BLaER1 (cell line): ENCODE data around the gene RCOR1.

Experiments
- H3K27ac ChIP-seq: shearing (Covaris generic); formaldehyde crosslinking; 2 replicates; pipeline ENCODE4 v1.8.1; 2022
- H3K27me3 ChIP-seq: shearing (Covaris generic); formaldehyde crosslinking; 2 replicates; pipeline ENCODE4 v1.8.1; 2022
- H3K36me3 ChIP-seq: shearing (Covaris generic); formaldehyde crosslinking; 2 replicates; pipeline ENCODE4 v1.8.1; 2022
- H3K4me1 ChIP-seq: shearing (Covaris generic); formaldehyde crosslinking; 2 replicates; pipeline ENCODE4 v1.8.1; 2022
- H3K4me2 ChIP-seq: shearing (Covaris generic); formaldehyde crosslinking; 2 replicates; pipeline ENCODE4 v1.8.1; 2022
- H3K4me3 ChIP-seq: shearing (Covaris generic); formaldehyde crosslinking; 2 replicates; pipeline ENCODE4 v1.8.1; 2022
- H3K9ac ChIP-seq: shearing (Covaris generic); formaldehyde crosslinking; 2 replicates; pipeline ENCODE4 v1.8.1; 2022
- H3K9me3 ChIP-seq: shearing (Covaris generic); formaldehyde crosslinking; 2 replicates; pipeline ENCODE4 v1.8.1; 2022
- H4K20me1 ChIP-seq: shearing (Covaris generic); formaldehyde crosslinking; 2 replicates; pipeline ENCODE4 v1.8.1; 2022
- Cebpa-rat ChIP-seq: shearing (Covaris generic); IDR thresholded peaks from 2 replicates; pipeline ENCODE4 v1.8.1; 2022

Gene RCOR1

GRCh38 chr14:102590667-102591099 is 1.8 kb upstream of the RCOR1 start:
- Histone ChIP-seq H4K20me1 (peaks cover 29% of the 10 kb centered on the region), H3K27ac (peak overlapping the region; percentile 99), H3K9me3 (no peaks in the 10 kb centered on the region), H3K9ac (peak overlapping the region; percentile 97), H3K36me3 (peaks cover 3% of the 10 kb centered on the region; the same call in 1 of the 2 replicates), H3K27me3 (no peaks in the 10 kb centered on the region), H3K4me1 (peaks cover 50% of the 10 kb centered on the region), H3K4me2 (peak overlapping the region; percentile 79), H3K4me3 (peak overlapping the region; percentile 76)
- TF ChIP-seq Cebpa-rat, result no peak

GRCh38 chr14:102591372-102591943 is 991 bp upstream of the RCOR1 start:
- H3K9ac ChIP-seq, result peak overlapping the region; percentile 97

GRCh38 chr14:102592763-102593060 is 263 bp downstream of the RCOR1 start:
- peak overlapping the region; percentile 82 for H3K4me2 ChIP-seq
- peaks cover 46% of the 10 kb centered on the region for H3K4me1 ChIP-seq
- peak overlapping the region; percentile 98 for H3K9ac ChIP-seq
- peaks cover 24% of the 10 kb centered on the region; the same call in 1 of the 2 replicates for H3K36me3 ChIP-seq
- no peaks in the 10 kb centered on the region for H3K9me3 ChIP-seq
- TF ChIP-seq Cebpa-rat, result no peak
- no peaks in the 10 kb centered on the region for H3K27me3 ChIP-seq
- H3K27ac ChIP-seq, result peak overlapping the region; percentile 96
- peak overlapping the region; percentile 99 for H3K4me3 ChIP-seq
- peaks cover 50% of the 10 kb centered on the region for H4K20me1 ChIP-seq

More at GRCh38 chr14:102591372-102591943, 991 bp upstream of the RCOR1 start:
- peak overlapping the region; percentile 76 for H3K4me3 ChIP-seq
- peak overlapping the region; percentile 99 for H3K27ac ChIP-seq
- H3K4me1 ChIP-seq, result peaks cover 50% of the 10 kb centered on the region
- H3K27me3 ChIP-seq, result no peaks in the 10 kb centered on the region
- H3K4me2 ChIP-seq, result peak overlapping the region; percentile 79
- peaks cover 37% of the 10 kb centered on the region for H4K20me1 ChIP-seq
- H3K36me3 ChIP-seq, result peaks cover 11% of the 10 kb centered on the region; the same call in 1 of the 2 replicates
- no peaks in the 10 kb centered on the region for H3K9me3 ChIP-seq
- TF ChIP-seq Cebpa-rat, result no peak

GRCh38 chr14:102593061-102593824 is 794 bp downstream of the RCOR1 start:
- H3K4me1 ChIP-seq, result peaks cover 51% of the 10 kb centered on the region
- H3K9ac ChIP-seq, result peak overlapping the region; percentile 98
- H3K4me3 ChIP-seq, result peak overlapping the region; percentile 99
- no peaks in the 10 kb centered on the region for H3K9me3 ChIP-seq
- H3K36me3 ChIP-seq, result peaks cover 29% of the 10 kb centered on the region; the same call in 1 of the 2 replicates
- H3K4me2 ChIP-seq, result peak overlapping the region; percentile 82
- H3K27ac ChIP-seq, result peak overlapping the region; percentile 96
- H4K20me1 ChIP-seq, result peaks cover 55% of the 10 kb centered on the region
- TF ChIP-seq Cebpa-rat, result no peak
- no peaks in the 10 kb centered on the region for H3K27me3 ChIP-seq

GRCh38 chr14:102593825-102594137 is 1.3 kb downstream of the RCOR1 start:
- Histone ChIP-seq H3K27me3 (no peaks in the 10 kb centered on the region), H3K4me1 (peaks cover 56% of the 10 kb centered on the region), H4K20me1 (peaks cover 60% of the 10 kb centered on the region), H3K27ac (peak overlapping the region; percentile 96), H3K4me3 (peak overlapping the region; percentile 99), H3K36me3 (peaks cover 34% of the 10 kb centered on the region), H3K9me3 (no peaks in the 10 kb centered on the region), H3K4me2 (peak overlapping the region; percentile 82), H3K9ac (peak overlapping the region; percentile 98)
- TF ChIP-seq Cebpa-rat, result no peak

- peaks cover 61% of the 10 kb centered on the region for H3K4me1 ChIP-seq
- peaks cover 43% of the 10 kb centered on the region for H3K36me3 ChIP-seq
- H3K4me3 ChIP-seq, result peak overlapping the region; percentile 99
- peak overlapping the region; percentile 82 for H3K4me2 ChIP-seq
- TF ChIP-seq Cebpa-rat, result no peak
- H3K27me3 ChIP-seq, result no peaks in the 10 kb centered on the region
- H3K9ac ChIP-seq, result peak overlapping the region; percentile 98
- H3K9me3 ChIP-seq, result no peaks in the 10 kb centered on the region
- H4K20me1 ChIP-seq, result peaks cover 69% of the 10 kb centered on the region
- H3K27ac ChIP-seq, result no peak overlapping the region; the same call in 1 of the 2 replicates
Observed at GRCh38 chr14:102594514-102595175, 2.2 kb downstream of the RCOR1 start.

- Histone ChIP-seq H3K9me3 (no peaks in the 10 kb centered on the region), H3K27me3 (no peaks in the 10 kb centered on the region), H3K4me1 (peaks cover 93% of the 10 kb centered on the region), H4K20me1 (peaks cover 100% of the 10 kb centered on the region), H3K9ac (no peak overlapping the region; the same call in 1 of the 2 replicates), H3K27ac (no peak overlapping the region), H3K4me2 (peak overlapping the region; percentile 81), H3K36me3 (peaks cover 51% of the 10 kb centered on the region), H3K4me3 (no peak overlapping the region)
- TF ChIP-seq Cebpa-rat, result no peak
Observed at GRCh38 chr14:102601378-102601925, 9.0 kb downstream of the RCOR1 start.

- peak overlapping the region; percentile 81 for H3K4me2 ChIP-seq
- H3K36me3 ChIP-seq, result peaks cover 39% of the 10 kb centered on the region
- peak overlapping the region; percentile 64 for H3K27ac ChIP-seq
- H3K27me3 ChIP-seq, result no peaks in the 10 kb centered on the region
- no peak for TF ChIP-seq Cebpa-rat
- peak overlapping the region; percentile 61 for H3K9ac ChIP-seq
- H3K4me3 ChIP-seq, result no peak overlapping the region
- peaks cover 97% of the 10 kb centered on the region for H3K4me1 ChIP-seq
- peaks cover 100% of the 10 kb centered on the region for H4K20me1 ChIP-seq
- no peaks in the 10 kb centered on the region for H3K9me3 ChIP-seq
Observed at GRCh38 chr14:102602421-102603292, 10.2 kb downstream of the RCOR1 start.
